Suprapubic skin (tissue), 4 donors: ENCODE data around the gene NKX1-2. TPM values are rescaled to one million over a fixed set of nuclear protein-coding genes. Genes with fewer than 3 reads are reported as not detected.

Source experiments
- DNase-seq, 2 donors: peaks; one replicate each; pipeline ENCODE4 v3.0.0-alpha.2; 2019; ENCODE audit warnings: low spot score in 2 of 2
- H3K27ac ChIP-seq: fragments of 200-600 bp; sonication (generic); one replicate; pipeline ENCODE4 v1.5.1; 2019
- H3K27me3 ChIP-seq: fragments of 200-600 bp; sonication (generic); one replicate; pipeline ENCODE4 v1.5.1; 2019
- H3K36me3 ChIP-seq: fragments of 200-600 bp; sonication (generic); one replicate; pipeline ENCODE4 v1.5.1; 2019
- H3K4me1 ChIP-seq: fragments of 200-600 bp; sonication (generic); one replicate; pipeline ENCODE4 v1.5.1; 2019
- H3K4me3 ChIP-seq: fragments of 200-600 bp; sonication (generic); one replicate; pipeline ENCODE4 v1.5.1; 2019; ENCODE audit warnings: mild to moderate bottlenecking
- H3K9me3 ChIP-seq: fragments of 200-600 bp; sonication (generic); one replicate; pipeline ENCODE4 v1.5.1; 2019
- EP300 ChIP-seq: sonication (generic); formaldehyde crosslinking; IDR thresholded peaks from one replicate; pipeline ENCODE4 v1.6.1; 2017; ENCODE audit warnings: antibody characterized with exemption
- POLR2A ChIP-seq, 2 donors: fragments of 450-650 bp; IDR thresholded peaks; one replicate each; pipeline ENCODE4 v1.6.1; 2017; ENCODE audit warnings: antibody characterized with exemption in 2 of 2, mild to moderate bottlenecking in 2 of 2, moderate library complexity in 2 of 2
- POLR2AphosphoS5 ChIP-seq, 3 donors: sonication (generic); formaldehyde crosslinking; IDR thresholded peaks; one replicate each; pipeline ENCODE4 v1.6.1; 2017; ENCODE audit warnings: antibody characterized with exemption in 3 of 3
- WGBS: methylation state at CpG from one replicate; pipeline ENCODE4 v1.1.5; 2018; 5-methylcytosine and 5-hydroxymethylcytosine counted together
- total RNA-seq, 4 donors: library from RNA; depleted of rRNA; stranded (reverse); fragments of >200 nt; gene quantifications; one replicate each; pipeline ENCODE4 v1.1.0, GENCODE V29; 2016
- TF ChIP-seq, protein P1 (sequence below), 2 donors: fragments of 200-600 bp in 1 of 2; fragments of 450-650 bp in 1 of 2; sonication (generic) in 1 of 2; IDR thresholded peaks; one replicate each; pipeline ENCODE4 v1.5.1; 2016 to 2019; ENCODE audit warnings: antibody characterized with exemption in 2 of 2, mild to moderate bottlenecking in 1 of 2, moderate library complexity in 1 of 2

NKX1-2 gene
- total RNA-seq, 4 donors from 2014 or later, result 0.56 to 3.3 (median 1.0) TPM

- no peaks in the 10 kb centered on the region for H3K36me3 ChIP-seq
- TF ChIP-seq POLR2AphosphoS5 (IDR thresholded peaks at IDR 0.05), result no peak
- no peak for TF ChIP-seq POLR2A (IDR thresholded peaks at IDR 0.05)
- no peak for TF ChIP-seq EP300
- TF ChIP-seq, protein P1, sequence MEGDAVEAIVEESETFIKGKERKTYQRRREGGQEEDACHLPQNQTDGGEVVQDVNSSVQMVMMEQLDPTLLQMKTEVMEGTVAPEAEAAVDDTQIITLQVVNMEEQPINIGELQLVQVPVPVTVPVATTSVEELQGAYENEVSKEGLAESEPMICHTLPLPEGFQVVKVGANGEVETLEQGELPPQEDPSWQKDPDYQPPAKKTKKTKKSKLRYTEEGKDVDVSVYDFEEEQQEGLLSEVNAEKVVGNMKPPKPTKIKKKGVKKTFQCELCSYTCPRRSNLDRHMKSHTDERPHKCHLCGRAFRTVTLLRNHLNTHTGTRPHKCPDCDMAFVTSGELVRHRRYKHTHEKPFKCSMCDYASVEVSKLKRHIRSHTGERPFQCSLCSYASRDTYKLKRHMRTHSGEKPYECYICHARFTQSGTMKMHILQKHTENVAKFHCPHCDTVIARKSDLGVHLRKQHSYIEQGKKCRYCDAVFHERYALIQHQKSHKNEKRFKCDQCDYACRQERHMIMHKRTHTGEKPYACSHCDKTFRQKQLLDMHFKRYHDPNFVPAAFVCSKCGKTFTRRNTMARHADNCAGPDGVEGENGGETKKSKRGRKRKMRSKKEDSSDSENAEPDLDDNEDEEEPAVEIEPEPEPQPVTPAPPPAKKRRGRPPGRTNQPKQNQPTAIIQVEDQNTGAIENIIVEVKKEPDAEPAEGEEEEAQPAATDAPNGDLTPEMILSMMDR (IDR thresholded peaks at IDR 0.05), result no peak
- peaks cover 35% of the 10 kb centered on the region for H3K4me1 ChIP-seq
- no peak overlapping the region for H3K27ac ChIP-seq
- peaks cover 88% of the 10 kb centered on the region for H3K27me3 ChIP-seq
- H3K9me3 ChIP-seq, result no peaks in the 10 kb centered on the region
- no peak for DNase-seq
- 29% methylated on average over 5 of the region's 5 CpGs for WGBS
- H3K4me3 ChIP-seq, result no peak overlapping the region
Measured at GRCh38 chr10:124450783-124451057, 885 bp upstream of the NKX1-2 start.

GRCh38 chr10:124449170-124450011 lies 444 bp downstream of the NKX1-2 start:
- Histone ChIP-seq H3K4me3 (peak overlapping the region; percentile 51), H3K4me1 (peaks cover 35% of the 10 kb centered on the region), H3K36me3 (no peaks in the 10 kb centered on the region), H3K27me3 (peaks cover 79% of the 10 kb centered on the region), H3K27ac (no peak overlapping the region), H3K9me3 (no peaks in the 10 kb centered on the region)
- no peak for DNase-seq
- 1% methylated on average over 16 of the region's 59 CpGs for WGBS
- no peak for TF ChIP-seq POLR2A (IDR thresholded peaks at IDR 0.05)
- no peak for TF ChIP-seq POLR2AphosphoS5 (IDR thresholded peaks at IDR 0.05)
- TF ChIP-seq, protein P1 (IDR thresholded peaks at IDR 0.05), result no peak
- TF ChIP-seq EP300, result no peak

- peaks cover 35% of the 10 kb centered on the region for H3K4me1 ChIP-seq
- whole genome bisulfite sequencing, result 39% methylated on average over 24 of the region's 26 CpGs
- TF ChIP-seq POLR2A (IDR thresholded peaks at IDR 0.05) (no peak), POLR2AphosphoS5 (IDR thresholded peaks at IDR 0.05) (no peak), EP300 (no peak)
- TF ChIP-seq, protein P1 (IDR thresholded peaks at IDR 0.05), result no peak
- no peak for DNase-seq
- H3K27ac ChIP-seq, result no peak overlapping the region
- H3K9me3 ChIP-seq, result no peaks in the 10 kb centered on the region
- no peaks in the 10 kb centered on the region for H3K36me3 ChIP-seq
- peaks cover 73% of the 10 kb centered on the region for H3K27me3 ChIP-seq
- H3K4me3 ChIP-seq, result peak overlapping the region; percentile 51
Measured at GRCh38 chr10:124448696-124449169, 1.1 kb downstream of the NKX1-2 start.

- Histone ChIP-seq H3K27me3 (peaks cover 69% of the 10 kb centered on the region), H3K4me3 (peak overlapping the region; percentile 42), H3K27ac (no peak overlapping the region), H3K4me1 (peaks cover 35% of the 10 kb centered on the region), H3K36me3 (no peaks in the 10 kb centered on the region), H3K9me3 (no peaks in the 10 kb centered on the region)
- no peak for DNase-seq
- TF ChIP-seq POLR2A (IDR thresholded peaks at IDR 0.05), result no peak
- TF ChIP-seq EP300, result no peak
- TF ChIP-seq POLR2AphosphoS5 (IDR thresholded peaks at IDR 0.05), result no peak
- TF ChIP-seq, protein P1 (IDR thresholded peaks at IDR 0.05), result no peak
- WGBS, result 46% methylated on average over 10 of the region's 60 CpGs
Measured at GRCh38 chr10:124447751-124448466, 1.9 kb downstream of the NKX1-2 start.
